SK-N-SH treated with all-trans-retinoic acid at 6 μM for 48 hours (cell line): ENCODE measurements around the gene ANAPC2.

ENCODE experiments used
- PPARA ChIP-seq: fragments of 250-450 bp; sonication (Bioruptor Pico); IDR thresholded peaks from 2 replicates; pipeline ENCODE4 v1.5.0; 2020; ENCODE audit warnings: mild to moderate bottlenecking, borderline replicate concordance
- TOX ChIP-seq: fragments of 250-450 bp; sonication (Bioruptor Pico); IDR thresholded peaks from 2 replicates; pipeline ENCODE4 v1.8.0; 2021; ENCODE audit warnings: mild to moderate bottlenecking, moderate library complexity, borderline replicate concordance
- ZFP3 ChIP-seq: fragments of 250-450 bp; sonication (Bioruptor Pico); IDR thresholded peaks from 2 replicates; pipeline ENCODE4 v1.5.0; 2020; ENCODE audit warnings: mild to moderate bottlenecking, moderate library complexity
- TF ChIP-seq, protein P1 (sequence below): fragments of 250-450 bp; sonication (Bioruptor Pico); IDR thresholded peaks from 2 replicates; pipeline ENCODE4 v1.8.0; 2020; ENCODE audit warnings: mild to moderate bottlenecking, moderate library complexity, borderline replicate concordance
- TF ChIP-seq, protein P2 (sequence below): fragments of 250-450 bp; sonication (Bioruptor Pico); IDR thresholded peaks from 2 replicates; pipeline ENCODE4 v1.5.0; 2020; ENCODE audit warnings: mild to moderate bottlenecking, moderate library complexity

DNA sequence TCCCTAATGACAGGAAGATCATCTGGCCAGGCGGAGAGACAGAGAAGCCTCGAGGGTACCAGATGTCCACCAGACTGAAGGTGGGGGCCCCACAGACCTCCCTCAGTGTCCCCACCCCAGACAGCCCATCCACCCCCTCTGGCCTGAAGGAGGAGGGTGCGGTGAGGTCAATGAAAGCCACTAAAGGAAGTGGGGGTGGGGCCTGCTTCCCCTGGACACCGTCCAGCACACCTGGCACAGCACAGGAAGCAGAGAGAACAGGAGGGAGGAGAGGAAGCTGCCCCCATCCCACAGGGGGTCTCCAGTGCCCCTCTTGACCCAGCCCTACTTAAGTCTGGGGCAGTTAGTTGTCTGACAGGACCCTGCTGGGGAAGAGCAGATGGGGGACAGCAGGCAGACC, 29.7 kb downstream of the ANAPC2 start:
- TF ChIP-seq, protein P1, sequence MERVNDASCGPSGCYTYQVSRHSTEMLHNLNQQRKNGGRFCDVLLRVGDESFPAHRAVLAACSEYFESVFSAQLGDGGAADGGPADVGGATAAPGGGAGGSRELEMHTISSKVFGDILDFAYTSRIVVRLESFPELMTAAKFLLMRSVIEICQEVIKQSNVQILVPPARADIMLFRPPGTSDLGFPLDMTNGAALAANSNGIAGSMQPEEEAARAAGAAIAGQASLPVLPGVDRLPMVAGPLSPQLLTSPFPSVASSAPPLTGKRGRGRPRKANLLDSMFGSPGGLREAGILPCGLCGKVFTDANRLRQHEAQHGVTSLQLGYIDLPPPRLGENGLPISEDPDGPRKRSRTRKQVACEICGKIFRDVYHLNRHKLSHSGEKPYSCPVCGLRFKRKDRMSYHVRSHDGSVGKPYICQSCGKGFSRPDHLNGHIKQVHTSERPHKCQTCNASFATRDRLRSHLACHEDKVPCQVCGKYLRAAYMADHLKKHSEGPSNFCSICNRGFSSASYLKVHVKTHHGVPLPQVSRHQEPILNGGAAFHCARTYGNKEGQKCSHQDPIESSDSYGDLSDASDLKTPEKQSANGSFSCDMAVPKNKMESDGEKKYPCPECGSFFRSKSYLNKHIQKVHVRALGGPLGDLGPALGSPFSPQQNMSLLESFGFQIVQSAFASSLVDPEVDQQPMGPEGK: no peak
- TF ChIP-seq, protein P2, sequence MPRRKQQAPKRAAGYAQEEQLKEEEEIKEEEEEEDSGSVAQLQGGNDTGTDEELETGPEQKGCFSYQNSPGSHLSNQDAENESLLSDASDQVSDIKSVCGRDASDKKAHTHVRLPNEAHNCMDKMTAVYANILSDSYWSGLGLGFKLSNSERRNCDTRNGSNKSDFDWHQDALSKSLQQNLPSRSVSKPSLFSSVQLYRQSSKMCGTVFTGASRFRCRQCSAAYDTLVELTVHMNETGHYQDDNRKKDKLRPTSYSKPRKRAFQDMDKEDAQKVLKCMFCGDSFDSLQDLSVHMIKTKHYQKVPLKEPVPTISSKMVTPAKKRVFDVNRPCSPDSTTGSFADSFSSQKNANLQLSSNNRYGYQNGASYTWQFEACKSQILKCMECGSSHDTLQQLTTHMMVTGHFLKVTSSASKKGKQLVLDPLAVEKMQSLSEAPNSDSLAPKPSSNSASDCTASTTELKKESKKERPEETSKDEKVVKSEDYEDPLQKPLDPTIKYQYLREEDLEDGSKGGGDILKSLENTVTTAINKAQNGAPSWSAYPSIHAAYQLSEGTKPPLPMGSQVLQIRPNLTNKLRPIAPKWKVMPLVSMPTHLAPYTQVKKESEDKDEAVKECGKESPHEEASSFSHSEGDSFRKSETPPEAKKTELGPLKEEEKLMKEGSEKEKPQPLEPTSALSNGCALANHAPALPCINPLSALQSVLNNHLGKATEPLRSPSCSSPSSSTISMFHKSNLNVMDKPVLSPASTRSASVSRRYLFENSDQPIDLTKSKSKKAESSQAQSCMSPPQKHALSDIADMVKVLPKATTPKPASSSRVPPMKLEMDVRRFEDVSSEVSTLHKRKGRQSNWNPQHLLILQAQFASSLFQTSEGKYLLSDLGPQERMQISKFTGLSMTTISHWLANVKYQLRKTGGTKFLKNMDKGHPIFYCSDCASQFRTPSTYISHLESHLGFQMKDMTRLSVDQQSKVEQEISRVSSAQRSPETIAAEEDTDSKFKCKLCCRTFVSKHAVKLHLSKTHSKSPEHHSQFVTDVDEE (CRISPR knock-in tag): no peak
- no peak for TF ChIP-seq TOX (CRISPR knock-in tag)
- TF ChIP-seq PPARA (CRISPR knock-in tag): no peak
- no peak for TF ChIP-seq ZFP3 (CRISPR knock-in tag)
